GM21529 (cell line): ENCODE measurements around the gene PDE4A.
"Not testable (repeated sequence)": the region's sequence is repeated elsewhere in the genome, so short reads cannot be mapped to it uniquely, and the experiment has no call there.

ENCODE experiments used
- ATAC-seq: cut with Tn5 transposase; IDR thresholded peaks from one replicate; pipeline ENCODE4 v1.9.1; 2021; ENCODE audit not compliant: unreplicated experiment

The PDE4A gene

DNA sequence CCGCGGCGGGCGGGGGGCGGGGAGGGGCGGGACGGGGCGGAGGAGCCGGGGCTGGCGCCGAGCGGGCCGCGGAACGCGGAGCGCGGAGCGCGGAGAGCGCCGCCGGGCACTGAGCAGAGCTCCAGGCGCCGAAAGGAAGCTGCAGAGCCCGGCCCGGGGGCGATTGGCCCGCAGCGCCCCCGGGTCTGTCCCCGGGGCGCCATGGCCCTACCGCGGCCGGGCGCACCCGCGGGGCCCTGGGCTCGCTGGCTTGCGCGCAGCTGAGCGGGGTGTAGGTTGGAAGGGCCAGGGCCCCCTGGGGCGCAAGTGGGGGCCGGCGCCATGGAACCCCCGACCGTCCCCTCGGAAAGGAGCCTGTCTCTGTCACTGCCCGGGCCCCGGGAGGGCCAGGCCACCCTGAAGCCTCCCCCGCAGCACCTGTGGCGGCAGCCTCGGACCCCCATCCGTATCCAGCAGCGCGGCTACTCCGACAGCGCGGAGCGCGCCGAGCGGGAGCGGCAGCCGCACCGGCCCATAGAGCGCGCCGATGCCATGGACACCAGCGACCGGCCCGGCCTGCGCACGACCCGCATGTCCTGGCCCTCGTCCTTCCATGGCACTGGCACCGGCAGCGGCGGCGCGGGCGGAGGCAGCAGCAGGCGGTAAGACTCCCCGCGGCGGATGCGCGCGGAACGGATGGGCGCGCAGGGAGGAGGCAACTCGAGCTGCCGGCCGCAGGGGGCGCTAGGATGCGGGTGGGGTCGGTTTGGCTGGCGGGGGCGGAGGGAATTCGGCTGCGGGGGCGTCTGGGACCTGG is at the start of gene PDE4A:
TSS of gene PDE4A (plus strand) at position 95 of the 796 bp plus-strand sequence. CDS start at position 322, 227 bp downstream.
- no peak for ATAC-seq

DNA sequence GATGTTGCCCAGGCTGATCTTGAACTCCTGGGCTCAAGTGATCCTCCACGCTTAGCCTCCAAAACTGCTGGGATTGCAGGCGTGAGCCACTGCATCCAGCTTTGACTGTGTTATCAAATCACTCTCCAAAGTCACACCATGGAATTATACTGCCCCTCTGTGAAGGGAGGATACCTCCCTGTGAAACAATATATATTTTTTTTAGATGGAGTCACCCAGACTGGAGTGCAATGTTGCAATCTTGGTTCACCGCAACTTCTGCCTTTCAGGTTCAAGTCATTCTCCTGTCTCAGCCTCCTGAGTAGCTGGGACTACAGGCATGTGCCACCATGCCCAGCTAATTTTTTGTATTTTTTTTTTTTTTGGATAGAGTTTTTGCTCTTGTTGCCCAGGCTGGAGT is 47.6 kb upstream of the PDE4A start:
- ATAC-seq, result no peak

DNA sequence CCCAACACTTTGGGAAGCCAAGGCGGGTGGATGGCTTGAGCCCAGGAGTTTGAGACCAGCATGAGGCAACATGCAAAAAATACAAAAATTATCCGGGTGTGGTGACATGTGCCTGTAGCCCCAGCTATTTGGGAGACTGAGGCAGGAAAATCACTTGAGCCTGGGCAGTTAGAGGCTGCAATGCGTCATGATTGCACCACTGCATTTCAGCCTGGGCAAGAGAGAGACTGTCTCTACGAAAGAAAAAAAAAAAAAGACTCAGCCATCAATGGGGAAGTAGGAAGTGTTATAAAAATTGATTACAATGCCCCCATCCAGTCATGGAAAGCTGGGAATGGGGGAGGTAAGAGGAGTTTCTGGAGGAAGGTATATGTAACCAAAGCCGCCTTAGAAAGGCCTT is 45.4 kb upstream of the PDE4A start:
- ATAC-seq, result no peak

DNA sequence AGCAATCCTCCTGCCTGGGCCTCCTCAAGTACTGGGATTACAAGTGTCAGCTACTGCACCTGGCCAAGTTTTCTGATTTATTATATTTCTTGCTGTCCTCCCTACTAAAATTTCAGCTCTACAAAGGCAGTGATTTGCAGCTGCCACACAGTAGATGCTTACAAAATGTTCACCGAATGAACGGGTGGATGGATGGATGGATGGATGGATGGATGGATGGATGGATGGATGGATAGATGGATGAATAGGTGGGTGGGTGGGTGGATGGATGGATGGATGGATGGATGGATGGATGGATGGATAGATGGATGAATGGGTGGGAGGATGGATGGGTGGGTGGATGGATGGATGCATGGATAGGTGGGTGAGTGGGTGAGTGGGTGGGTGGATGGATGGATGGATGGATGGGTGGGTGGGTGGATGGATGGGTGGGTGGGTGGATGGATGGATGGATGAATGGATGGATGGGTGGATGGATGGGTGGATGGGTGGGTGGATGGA is 43.1 kb upstream of the PDE4A start:
- ATAC-seq, result not testable (repeated sequence)

DNA sequence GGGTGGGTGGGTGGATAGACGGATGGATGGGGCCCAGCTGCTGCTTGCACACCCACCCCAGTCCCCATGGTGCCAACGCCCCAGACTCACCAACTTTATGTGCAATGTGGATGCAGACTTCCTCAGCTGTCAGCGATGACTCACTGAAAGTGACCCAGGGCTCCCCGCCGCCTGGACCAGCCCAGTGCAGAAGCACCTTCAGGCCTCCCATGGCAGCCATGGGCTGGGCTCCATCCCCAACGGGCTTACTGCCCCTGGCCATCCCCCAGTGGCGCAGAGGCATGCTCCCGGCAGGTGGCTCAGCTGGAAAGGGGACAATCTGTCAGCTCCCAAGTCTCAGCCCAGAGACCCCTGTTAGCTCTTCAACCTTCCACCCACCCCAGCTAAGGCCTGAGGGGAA is 42.2 kb upstream of the PDE4A start:
- ATAC-seq, result no peak

DNA sequence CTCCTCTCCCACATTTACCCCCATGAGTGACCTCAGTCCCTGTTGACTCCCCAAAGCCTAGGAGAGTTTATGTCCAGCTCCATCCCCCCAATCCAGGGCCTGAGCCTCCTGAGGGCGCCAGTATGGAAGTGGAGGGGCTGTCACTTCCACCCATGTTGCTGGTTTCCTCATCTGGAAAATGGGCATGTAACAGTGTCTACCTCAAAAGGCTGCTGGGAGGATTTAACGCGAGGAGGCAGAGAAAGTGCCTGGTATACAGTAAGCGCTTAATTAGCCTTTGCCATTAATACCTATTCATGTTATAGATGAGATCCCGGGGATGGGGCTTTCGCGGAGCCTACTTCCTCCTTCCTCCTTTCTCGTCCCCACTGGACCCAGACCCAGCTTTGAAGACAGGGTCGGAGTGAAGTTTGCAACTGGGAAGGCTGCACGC is 40.4 kb upstream of the PDE4A start:
- peak; percentile 3 for ATAC-seq

DNA sequence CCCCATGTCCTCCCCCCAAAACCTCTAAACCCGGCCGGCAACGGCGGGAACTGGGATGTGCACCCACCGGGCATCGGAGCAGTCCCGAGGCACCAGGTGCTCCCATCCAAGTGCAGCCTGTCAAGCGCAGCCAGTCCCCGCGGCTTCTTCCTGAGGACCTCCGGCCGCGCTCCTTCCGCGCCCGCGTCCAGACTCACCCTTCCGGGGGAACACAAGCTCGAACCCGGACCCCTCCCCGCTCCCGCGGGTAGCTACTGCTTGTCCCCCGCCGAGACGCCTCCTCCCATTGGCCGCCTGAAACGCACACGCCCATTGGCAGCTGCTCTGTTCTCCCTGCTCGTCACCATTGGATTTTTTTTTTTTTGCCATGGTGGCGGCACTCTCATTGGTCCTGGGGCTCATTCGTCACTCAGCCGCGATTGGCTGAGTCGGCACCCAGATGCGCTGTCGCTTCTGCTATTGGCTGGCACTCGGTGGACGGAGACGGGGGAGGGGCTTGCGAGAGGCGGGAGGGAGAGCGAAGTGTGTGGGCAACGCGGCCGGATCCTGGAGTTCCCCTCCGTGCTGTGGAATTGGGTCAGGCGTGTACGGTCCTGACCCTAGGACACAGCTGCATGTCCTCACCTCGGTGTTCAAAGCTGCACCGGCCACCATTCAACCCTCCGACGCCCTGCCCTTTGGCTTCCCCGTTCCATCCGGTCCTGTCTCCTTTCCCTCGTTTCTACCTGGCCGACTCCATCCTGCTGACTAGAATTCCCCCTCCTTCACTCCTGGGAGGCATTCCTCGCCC is 39.8 kb upstream of the PDE4A start, which contains the start of gene TYK2:
TSS of gene TYK2 (minus strand) at position 260 of the 790 bp plus-strand sequence. CDS start 2,166 bp downstream, outside the sequence.
- peak; percentile 89 for ATAC-seq

DNA sequence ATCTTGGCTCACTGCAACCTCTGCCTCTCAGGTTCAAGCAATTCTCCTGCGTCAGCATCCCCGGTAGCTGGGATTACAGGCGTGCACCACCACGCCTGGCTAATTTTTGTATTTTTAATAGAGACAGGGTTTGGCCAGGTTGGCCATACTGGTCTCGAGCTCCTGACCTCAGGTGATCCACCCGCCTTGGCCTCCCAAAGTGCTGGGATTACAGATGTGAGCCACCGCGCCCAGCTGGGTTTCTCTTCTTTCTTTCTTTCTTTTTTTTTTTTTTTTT is 37.2 kb upstream of the PDE4A start:
- ATAC-seq, result not testable (repeated sequence)

DNA sequence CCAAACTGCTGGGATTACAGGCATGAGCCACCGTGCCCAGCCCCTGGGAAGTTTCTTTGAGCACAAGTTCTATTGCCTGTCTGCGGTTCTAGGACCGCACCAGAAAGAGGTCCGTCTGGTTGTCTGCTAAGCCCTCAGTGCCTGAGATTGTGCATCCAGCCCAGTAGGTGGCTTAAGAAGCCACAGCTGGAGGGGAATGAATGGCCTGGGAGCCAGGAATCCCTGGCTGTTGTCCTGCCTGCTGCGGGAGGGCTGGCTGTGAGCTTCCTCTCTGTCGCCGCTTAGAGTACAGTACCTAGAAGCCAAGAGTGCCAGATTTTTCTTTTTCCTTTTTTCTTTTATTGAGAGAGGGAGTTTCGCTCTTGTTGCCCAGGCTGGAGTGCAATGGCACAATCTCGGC is 35.8 kb upstream of the PDE4A start:
- no peak for ATAC-seq

DNA sequence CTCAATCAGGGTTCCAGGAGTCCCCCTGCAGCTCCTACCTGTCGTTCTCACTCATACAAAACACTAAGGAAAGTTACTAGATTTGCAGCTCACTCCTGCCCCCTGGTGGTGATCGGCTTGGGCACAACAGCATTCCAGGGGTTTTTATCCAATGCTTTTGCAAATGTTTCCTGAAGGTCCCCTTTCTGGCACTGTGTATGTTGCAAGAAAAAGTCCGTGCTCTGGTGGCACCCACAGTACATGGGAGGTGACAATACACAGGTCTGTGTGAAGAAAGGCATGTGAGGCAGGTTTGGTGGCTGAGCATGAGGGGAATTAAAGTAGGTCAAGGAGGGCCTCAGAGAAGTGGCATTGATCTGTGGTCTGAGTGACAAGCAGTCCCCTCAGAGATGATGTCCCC is 31.4 kb upstream of the PDE4A start:
- ATAC-seq, result no peak

DNA sequence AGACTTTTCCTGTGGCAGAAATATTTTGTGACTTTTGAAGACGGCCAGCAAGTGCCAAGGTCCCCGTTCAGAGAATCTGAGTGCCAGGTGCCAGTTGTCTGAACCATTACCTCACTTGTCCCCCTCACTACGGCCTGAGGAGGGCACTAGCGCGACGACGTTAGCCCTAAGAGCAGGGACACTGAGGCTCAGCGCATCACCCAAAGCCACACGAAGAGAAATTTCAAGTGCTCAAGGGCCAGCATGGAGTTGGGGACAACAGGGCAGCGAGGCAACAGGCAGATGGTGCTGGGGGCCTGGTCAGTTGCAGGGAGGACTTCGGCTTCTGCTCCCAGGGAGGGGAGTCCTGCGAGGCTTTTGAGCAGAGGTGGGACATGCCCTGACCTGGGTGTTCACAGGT is 30.5 kb upstream of the PDE4A start:
- ATAC-seq, result no peak

DNA sequence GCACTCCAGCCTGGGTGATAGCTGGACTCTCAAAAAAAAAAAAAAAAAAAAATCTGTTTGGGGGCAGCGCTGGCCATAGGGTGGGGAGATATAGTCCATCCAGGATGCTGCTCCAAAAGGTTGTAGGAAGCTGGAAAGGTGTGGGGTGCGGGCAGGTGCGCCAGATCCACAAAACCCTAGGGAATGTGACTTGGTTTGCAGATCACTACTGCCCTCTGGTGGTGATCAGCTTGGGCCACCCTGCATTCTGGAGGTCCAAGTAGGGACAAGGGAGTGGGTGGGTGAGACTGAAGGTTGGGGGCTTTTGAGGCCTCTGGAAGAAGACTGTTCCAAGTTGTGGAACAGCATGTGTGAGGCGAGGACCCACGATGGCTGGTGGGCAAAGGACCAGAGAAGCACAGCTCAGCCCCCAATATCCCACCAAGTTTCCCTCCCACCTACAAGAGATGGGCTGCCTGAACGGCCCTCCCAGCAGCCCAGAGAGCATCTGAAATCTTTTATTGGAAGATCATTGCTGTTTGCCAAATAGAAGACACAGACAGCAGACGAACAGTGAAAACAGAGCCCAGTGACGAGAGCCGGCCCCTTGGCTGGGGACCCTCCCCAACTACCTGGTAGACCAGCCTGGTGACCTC is 29.6 kb upstream of the PDE4A start:
- ATAC-seq, result no peak

DNA sequence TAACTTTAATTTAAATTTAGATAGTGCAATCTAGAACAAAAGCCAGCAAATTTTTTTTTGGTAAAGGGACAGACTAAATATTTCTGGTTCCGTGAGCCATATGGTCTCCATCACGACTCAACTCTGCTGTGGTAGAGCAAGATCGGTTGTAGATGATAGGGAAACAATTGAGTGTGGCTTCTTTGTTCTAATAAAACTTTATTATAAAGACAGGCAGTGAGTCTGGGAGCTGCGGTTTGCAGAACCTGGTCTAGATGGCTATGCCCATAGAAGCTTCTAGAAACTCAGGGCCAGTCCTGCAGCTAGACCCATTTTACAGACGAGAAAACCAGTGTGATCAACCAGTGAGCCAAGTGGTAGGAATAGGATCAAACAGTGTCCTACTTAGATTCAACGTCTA is 28.2 kb upstream of the PDE4A start:
- no peak for ATAC-seq

DNA sequence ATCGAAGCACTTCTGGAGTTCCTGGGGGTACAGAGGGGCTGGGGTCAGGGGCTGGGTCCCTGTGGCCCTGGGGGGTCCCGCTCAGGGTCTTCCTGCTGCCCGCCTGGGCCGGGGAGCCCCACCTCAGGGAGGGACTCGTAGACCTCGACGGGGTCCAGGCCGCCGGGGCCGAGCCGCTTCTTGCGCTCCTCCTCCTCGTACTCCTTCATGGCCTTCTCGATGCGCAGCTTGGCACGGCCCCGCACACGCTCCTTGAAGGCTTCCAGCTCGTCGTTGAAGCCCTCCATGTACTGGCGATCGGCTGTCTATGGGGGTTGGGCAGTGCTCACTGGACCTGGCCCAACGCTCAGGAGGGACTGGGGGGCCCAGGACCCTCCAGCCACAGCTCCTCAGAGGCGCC is 27.2 kb upstream of the PDE4A start:
- ATAC-seq, result no peak

DNA sequence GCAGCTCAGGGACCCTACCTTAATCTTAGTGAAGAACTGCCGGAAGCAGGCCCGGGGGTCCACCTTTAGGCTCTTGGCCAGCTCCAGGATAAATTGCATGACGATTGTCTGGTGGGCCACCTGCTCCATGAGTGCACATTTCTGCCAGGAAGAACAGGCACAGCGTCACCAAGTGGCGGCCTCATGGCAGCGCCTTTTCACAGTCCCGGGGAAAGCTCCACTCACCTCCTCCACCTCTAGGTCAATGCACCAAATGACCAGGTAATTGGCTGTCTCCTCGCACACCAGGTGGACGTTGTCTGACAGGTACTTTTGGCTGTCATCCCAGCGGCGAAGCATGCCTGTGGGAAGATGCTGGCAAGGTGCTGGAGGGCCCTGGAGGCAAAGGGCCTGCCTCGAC is 25.3 kb upstream of the PDE4A start:
- no peak for ATAC-seq

DNA sequence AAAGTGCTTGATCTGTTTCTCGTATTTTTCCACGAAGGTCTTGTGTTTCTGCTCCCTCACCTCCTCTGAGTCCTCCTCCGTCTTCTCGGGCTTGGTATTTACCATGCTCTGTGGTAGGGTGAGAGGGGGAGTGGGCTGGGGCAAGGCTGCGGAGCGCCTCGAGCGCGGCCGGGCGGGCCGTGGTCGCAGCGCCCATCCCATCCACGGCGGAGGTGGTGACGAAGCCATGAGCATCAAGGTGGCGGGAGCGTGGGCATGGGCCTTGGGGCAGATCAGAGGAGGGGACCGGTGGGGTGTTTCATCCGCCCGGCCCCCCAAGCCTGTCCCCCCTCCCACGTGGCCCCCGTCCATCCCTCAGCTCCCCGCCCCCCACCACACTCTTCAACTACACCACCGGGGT is 24.9 kb upstream of the PDE4A start:
- no peak for ATAC-seq

DNA sequence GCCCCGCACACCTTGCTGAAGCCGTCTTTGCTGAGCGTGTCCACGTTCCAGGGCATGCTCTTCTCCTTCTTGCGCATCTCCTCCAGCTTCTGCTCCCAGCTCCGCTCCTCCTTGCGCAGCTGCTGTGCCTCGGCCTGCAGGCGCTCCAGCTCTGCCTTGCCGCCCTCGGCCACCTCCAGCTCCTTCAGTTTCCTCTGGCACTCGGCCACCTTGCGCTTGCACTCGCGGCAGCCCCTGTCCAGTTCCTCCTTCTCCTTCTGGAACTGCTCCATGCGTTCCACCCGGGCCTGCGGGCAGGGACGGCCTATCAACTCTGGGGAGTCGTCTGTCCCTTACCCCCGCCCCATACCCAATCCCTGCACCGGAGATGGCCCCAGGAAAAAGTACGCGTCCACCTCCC is 24.4 kb upstream of the PDE4A start:
- no peak for ATAC-seq

DNA sequence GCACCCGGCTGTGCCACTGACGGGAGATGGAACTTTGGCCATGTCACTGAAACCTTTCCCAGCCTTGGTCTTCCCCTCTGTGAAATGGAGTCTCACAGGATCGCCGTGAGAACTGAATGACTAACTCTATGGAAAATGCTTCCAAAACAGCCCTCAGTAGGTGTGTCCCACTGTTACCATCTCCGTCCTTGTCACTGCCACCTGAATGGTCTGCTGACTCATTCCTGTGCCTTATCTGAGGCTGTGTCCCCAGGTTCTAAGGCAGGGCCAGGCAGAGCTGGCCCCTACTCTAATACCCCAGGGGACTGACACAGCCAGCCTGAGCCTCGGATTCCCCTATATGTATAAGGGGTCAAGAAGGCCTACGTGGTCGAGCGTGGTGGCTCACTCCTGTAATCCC is 21.5 kb upstream of the PDE4A start:
- ATAC-seq, result no peak

DNA sequence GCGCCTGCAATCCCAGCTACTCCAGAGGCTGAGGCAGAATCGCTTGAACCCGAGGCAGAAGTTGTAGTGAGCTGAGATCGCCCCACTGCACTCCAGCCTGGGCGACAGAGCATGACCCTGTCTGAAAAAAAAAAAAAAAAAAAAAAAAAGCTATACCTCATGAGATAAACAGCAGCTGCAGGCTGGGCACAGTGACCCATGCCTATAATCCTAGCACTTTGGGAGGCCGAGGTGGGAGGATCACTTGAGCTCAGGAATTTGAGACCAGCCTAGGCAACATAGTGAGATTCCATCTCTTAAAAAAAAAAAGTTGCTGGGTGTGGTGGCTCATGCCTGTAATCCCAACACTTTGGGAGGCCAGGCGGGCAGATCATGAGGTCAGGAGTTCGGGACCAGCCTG is 21.0 kb upstream of the PDE4A start:
- not testable (repeated sequence) for ATAC-seq

DNA sequence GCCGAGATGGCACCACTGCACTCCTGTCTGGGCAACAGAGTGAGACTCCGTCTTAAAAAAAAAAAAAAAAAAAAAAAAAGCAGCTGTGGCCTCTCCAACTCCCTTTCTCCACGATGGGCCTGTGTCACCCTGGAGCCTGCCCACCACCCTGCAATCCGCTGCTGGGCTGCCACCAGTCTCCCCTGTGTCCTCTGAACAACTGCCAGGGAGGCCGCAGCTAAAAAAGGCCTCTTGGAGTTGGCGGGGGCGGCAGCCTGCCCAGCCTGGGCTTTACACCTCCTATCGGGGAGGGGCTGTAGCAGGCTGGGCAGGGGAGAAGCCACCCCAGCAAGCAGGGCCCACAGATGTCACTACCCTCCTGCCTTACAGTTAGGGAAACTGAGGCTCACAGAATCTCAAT is 20.5 kb upstream of the PDE4A start:
- ATAC-seq, result no peak

DNA sequence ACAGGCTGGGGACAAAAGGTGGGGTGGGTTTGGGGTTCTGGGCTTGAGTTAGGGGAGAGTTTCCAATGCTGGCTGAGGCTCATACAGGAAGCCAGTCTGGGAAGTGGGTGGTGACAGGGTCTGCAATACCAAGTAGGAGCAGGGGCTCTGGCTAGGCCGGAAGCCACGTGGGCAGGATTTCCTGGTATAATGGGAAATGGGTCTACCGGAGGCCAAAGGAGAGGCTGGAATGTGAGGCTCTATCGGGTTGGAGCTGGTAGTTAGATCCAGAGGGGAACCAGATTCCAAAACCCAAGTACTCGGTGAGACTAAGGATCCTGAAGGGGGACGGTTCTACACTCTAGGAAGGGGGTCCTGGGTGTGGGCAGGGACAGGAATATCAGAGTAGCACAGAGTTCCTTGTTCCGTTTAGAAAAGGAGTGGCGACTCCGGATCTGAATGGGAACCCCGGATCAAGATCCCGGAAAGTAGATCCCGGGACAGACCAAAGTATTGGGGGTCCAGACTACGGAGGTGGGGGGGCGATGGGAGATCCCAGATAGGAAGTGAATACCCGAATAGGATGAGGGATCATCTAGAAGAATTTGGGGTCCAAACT is 17.8 kb upstream of the PDE4A start:
- ATAC-seq, result no peak
